Mammary epithelial cell (primary cell): Measurements from ENCODE around the gene SMPD1.

Experiments used
- CTCF ChIP-seq, 2 donors: IDR thresholded peaks in 1 of 2; conservative IDR thresholded peaks in 1 of 2; 2 replicates each; pipeline ENCODE4 v1.5.1; 2011 to 2012; ENCODE audit warnings: inconsistent platforms in 2 of 2, low read length in 2 of 2, mild to moderate bottlenecking in 2 of 2, control low read depth in 1 of 2, low read depth in 1 of 2; ENCODE audit not compliant: insufficient read depth in 1 of 2; ENCODE audit errors: extremely low read depth in 1 of 2
- EZH2 ChIP-seq: IDR thresholded peaks from 2 replicates; pipeline ENCODE4 v1.6.1; 2012; ENCODE audit warnings: low read length, inconsistent platforms, borderline replicate concordance

GRCh38 chr11:6402561-6402981, 12.3 kb downstream of the SMPD1 start:
- TF ChIP-seq CTCF (conservative IDR thresholded peaks at IDR 0.05 in 1 of 2, IDR thresholded peaks at IDR 0.05 in 1 of 2; ENCODE audit: extremely low read depth in 1 of 2, insufficient read depth in 1 of 2, low read depth in 1 of 2, low read length in 2 of 2), result no peak
- TF ChIP-seq EZH2, result no peak
